HUES6 (cell line): Measurements from ENCODE around the gene EFCAB6.
A peak's percentile ranks its signal among the peaks of the same experiment; 100 is the strongest.

Source experiments
- H3K27ac ChIP-seq: 2 replicates; pipeline ENCODE4 v1.7.0; 2013; ENCODE audit warnings: low read depth, mild to moderate bottlenecking, low read length, inconsistent platforms
- H3K27me3 ChIP-seq: 2 replicates; pipeline ENCODE4 v1.6.1; 2013; ENCODE audit warnings: low read length; ENCODE audit not compliant: control insufficient read depth, insufficient read depth
- H3K36me3 ChIP-seq: 2 replicates; pipeline ENCODE4 v1.6.1; 2013; ENCODE audit warnings: low read length; ENCODE audit not compliant: control insufficient read depth, insufficient read depth
- H3K4me1 ChIP-seq: 2 replicates; pipeline ENCODE4 v1.6.1; 2013; ENCODE audit warnings: low read length; ENCODE audit not compliant: control insufficient read depth, insufficient read depth
- H3K4me3 ChIP-seq: 2 replicates; pipeline ENCODE4 v1.5.1; 2013; ENCODE audit warnings: low read depth, low read length
- H3K9ac ChIP-seq: one replicate; pipeline ENCODE4 v1.6.1; 2013; ENCODE audit warnings: mild to moderate bottlenecking, low read length
- H3K9me3 ChIP-seq: 2 replicates; pipeline ENCODE4 v1.6.1; 2013; ENCODE audit warnings: low read depth, low read length; ENCODE audit not compliant: control insufficient read depth, insufficient read depth

The EFCAB6 gene

DNA sequence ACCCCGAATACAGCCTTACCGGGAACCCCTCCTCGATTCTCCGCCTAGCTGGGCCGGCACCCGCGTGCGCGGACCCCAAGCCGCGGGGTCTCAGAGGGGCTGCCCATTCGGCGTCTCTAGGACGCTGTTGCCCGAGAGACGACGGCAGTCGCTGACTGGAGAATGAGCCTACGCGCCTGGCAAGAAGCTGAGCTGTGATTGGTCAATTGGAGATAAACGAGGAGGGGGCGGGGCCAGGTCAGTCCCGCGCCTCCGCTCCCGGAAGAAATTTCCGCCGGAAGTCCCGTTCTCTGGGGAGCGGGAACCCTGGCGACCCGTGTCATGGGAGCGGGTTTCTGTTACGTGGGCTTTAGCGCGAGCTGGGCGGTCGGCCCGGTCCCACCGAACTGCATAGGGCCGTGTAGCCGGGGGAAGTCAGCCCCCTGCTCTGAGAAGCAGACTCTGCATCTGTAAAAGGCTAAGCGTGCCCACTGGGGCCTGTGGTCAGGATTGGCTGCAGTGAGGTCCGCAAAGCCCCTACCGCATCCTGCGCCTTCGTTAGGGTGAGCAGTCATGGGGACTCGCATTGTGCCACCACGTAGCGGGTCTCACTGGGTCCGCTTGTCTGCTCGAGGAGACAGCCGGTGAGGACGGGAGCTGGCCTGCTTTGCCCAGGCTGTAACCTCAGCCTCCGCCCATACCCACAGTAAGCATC is at the start of gene EFCAB6:
Gene EFCAB6, minus strand, starts transcription at position 157 of the 694 bp plus-strand sequence. CDS start 29,987 bp downstream, outside the sequence.
- Histone ChIP-seq H3K4me3 (peak within 1 kb of the TSS; percentile 83), H3K9ac (peak within 1 kb of the TSS; percentile 89), H3K4me1 (peaks cover 3% of the 10 kb centered on the region; the same call in 1 of the 2 replicates), H3K27ac (peak within 1 kb of the TSS; percentile 73), H3K27me3 (peaks cover 3% of the 10 kb centered on the region; the same call in 1 of the 2 replicates), H3K9me3 (no peaks in the 10 kb centered on the region), H3K36me3 (no peaks in the 10 kb centered on the region)

- Histone ChIP-seq H3K4me3 (peak overlapping the region; percentile 73), H3K9ac (peak overlapping the region; percentile 32), H3K4me1 (peaks cover 24% of the 10 kb centered on the region), H3K27ac (no peak overlapping the region), H3K36me3 (no peaks in the 10 kb centered on the region), H3K27me3 (peaks cover 4% of the 10 kb centered on the region; the same call in 1 of the 2 replicates), H3K9me3 (peaks cover 11% of the 10 kb centered on the region)
These were observed 49.4 kb upstream of the EFCAB6 start for GRCh38 chr22:43861529-43861928.

GRCh38 chr22:43860831-43861230 is 48.7 kb upstream of the EFCAB6 start:
- Histone ChIP-seq H3K36me3 (no peaks in the 10 kb centered on the region), H3K4me3 (peak overlapping the region; percentile 73), H3K27me3 (peaks cover 4% of the 10 kb centered on the region; the same call in 1 of the 2 replicates), H3K4me1 (peaks cover 28% of the 10 kb centered on the region), H3K9me3 (peaks cover 11% of the 10 kb centered on the region), H3K27ac (no peak overlapping the region), H3K9ac (no peak overlapping the region)

GRCh38 chr22:43860126-43860525 is 48.0 kb upstream of the EFCAB6 start:
- Histone ChIP-seq H3K27me3 (peaks cover 4% of the 10 kb centered on the region; the same call in 1 of the 2 replicates), H3K9ac (no peak overlapping the region), H3K9me3 (peaks cover 11% of the 10 kb centered on the region), H3K27ac (no peak overlapping the region), H3K4me3 (no peak overlapping the region), H3K36me3 (no peaks in the 10 kb centered on the region), H3K4me1 (peaks cover 31% of the 10 kb centered on the region)

DNA sequence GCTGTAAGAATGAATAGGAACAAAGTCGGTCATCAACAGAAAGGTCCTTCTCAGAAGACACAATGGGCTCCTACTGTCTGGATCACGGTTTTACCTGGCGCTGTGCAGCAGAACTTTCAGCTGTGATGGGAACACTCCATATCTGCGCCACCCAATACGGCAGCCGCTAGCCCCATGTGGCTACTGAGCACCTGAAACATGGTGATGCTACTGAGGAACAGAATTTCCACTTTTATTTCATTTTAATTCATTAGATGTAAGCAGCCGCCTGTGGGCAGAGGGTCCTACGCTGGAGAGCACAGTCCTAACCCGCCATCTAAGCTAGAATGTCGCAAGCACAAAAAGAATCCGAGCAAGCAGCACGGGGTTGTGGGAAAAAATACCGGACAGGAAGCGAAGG is 47.5 kb upstream of the EFCAB6 start:
- H3K27me3 ChIP-seq: peaks cover 4% of the 10 kb centered on the region; the same call in 1 of the 2 replicates
- peaks cover 31% of the 10 kb centered on the region for H3K4me1 ChIP-seq
- no peaks in the 10 kb centered on the region for H3K36me3 ChIP-seq
- no peak overlapping the region for H3K27ac ChIP-seq
- H3K4me3 ChIP-seq: no peak overlapping the region
- H3K9me3 ChIP-seq: peaks cover 11% of the 10 kb centered on the region
- H3K9ac ChIP-seq: no peak overlapping the region

DNA sequence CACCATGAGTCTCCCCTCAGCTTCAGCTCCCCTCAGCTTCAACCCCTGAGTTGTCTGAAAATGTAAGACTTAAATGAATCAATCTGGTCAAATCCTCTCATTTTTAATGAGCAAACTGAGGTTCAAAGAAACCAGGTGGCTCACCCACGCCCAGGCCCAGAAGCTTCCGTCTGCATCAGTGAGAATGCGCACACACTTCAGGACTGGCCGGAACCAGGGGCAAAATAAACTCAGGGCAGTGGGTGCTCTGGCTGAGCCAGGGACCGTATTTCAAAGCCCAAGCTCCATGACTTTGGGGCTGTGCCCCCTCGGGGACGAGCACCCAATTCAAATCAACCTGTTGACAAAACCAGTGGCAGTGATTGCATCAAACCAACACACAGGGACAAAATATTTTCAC is 47.1 kb upstream of the EFCAB6 start:
- H3K27me3 ChIP-seq: peaks cover 4% of the 10 kb centered on the region; the same call in 1 of the 2 replicates

GRCh38 chr22:43858156-43858895 is 46.2 kb upstream of the EFCAB6 start:
- Histone ChIP-seq H3K4me1 (peaks cover 40% of the 10 kb centered on the region), H3K9me3 (peaks cover 11% of the 10 kb centered on the region), H3K36me3 (no peaks in the 10 kb centered on the region), H3K4me3 (no peak overlapping the region), H3K27me3 (no peaks in the 10 kb centered on the region), H3K9ac (no peak overlapping the region), H3K27ac (no peak overlapping the region)

More for the DNA sequence above, 47.1 kb upstream of the EFCAB6 start:
- Histone ChIP-seq H3K4me3 (no peak overlapping the region), H3K9ac (peak overlapping the region; percentile 18), H3K27ac (no peak overlapping the region), H3K9me3 (peaks cover 11% of the 10 kb centered on the region), H3K36me3 (no peaks in the 10 kb centered on the region), H3K4me1 (peaks cover 32% of the 10 kb centered on the region)

DNA sequence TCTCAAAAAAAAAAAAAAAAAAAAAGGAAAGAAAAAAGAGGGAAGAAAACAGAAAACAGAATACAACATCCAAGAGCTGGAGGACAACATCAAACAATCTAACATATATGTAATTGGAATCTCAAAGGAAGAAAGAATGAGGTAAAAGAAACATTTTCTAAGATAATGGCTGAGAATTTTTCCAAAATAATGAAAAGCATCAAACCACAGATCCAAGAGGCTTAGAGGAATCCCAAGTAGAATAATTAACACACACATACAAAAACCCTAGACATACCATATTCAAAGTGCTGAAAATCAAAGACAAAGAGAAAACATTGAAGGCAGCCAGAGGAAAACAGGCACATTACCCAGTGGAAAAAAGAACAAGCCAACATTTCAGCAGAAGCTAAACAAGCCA is 45.3 kb upstream of the EFCAB6 start:
- Histone ChIP-seq H3K9ac (no peak overlapping the region), H3K4me3 (no peak overlapping the region), H3K27ac (no peak overlapping the region), H3K36me3 (no peaks in the 10 kb centered on the region), H3K4me1 (peaks cover 45% of the 10 kb centered on the region), H3K9me3 (peaks cover 11% of the 10 kb centered on the region), H3K27me3 (no peaks in the 10 kb centered on the region)

DNA sequence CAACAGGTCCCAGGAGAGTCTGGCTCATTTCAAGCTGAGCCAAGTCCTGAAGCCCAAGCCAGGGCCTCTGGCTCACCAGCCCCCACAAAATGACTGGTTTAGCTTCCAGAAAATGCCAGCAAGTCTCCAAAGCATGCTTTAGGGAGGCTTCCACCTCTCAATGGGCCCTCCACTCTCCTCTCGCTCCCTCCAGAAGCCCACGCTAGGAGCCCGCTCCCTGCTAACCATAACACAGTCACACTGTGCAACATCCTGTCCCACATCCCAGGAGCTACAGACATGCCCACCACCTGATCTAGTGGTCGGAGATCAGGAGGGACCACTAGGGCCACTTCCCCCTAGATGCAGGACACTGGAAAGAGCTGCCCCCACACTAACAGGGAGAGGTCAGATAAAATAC is 43.3 kb upstream of the EFCAB6 start:
- no peak overlapping the region for H3K4me3 ChIP-seq
- no peaks in the 10 kb centered on the region for H3K27me3 ChIP-seq
- H3K27ac ChIP-seq: no peak overlapping the region
- H3K4me1 ChIP-seq: peaks cover 33% of the 10 kb centered on the region
- no peak overlapping the region for H3K9ac ChIP-seq
- peaks cover 11% of the 10 kb centered on the region for H3K9me3 ChIP-seq
- H3K36me3 ChIP-seq: no peaks in the 10 kb centered on the region; the same call in 1 of the 2 replicates

- Histone ChIP-seq H3K4me3 (no peak overlapping the region), H3K27ac (no peak overlapping the region), H3K36me3 (no peaks in the 10 kb centered on the region; the same call in 1 of the 2 replicates), H3K9ac (no peak overlapping the region), H3K27me3 (no peaks in the 10 kb centered on the region), H3K4me1 (peaks cover 30% of the 10 kb centered on the region), H3K9me3 (peaks cover 11% of the 10 kb centered on the region)
These were observed 42.7 kb upstream of the EFCAB6 start for GRCh38 chr22:43854786-43855271.
